Measurements from ENCODE around the gene TIGD1.

GRCh38 chr2:232580648-232580981, 30.3 kb upstream of the TIGD1 start:
- TF ChIP-seq POLR2AphosphoS5 (IDR thresholded peaks at IDR 0.05; ENCODE audit: borderline replicate concordance, low read depth, low read length) (no peak), FOXP2 (optimal IDR thresholded peaks at IDR 0.05; ENCODE audit: control extremely low read depth, extremely low read length, insufficient read depth) (no peak), EZH2 (IDR thresholded peaks at IDR 0.05) (no peak)
